OCI-LY1 (cell line): ENCODE results near the gene TCEANC.
"Not testable (repeated sequence)": the region's sequence is repeated elsewhere in the genome, so short reads cannot be mapped to it uniquely, and the experiment has no call there.

Source experiments
- H2AFZ ChIP-seq: fragments of 200-600 bp; sonication (generic), shearing (Covaris generic); 2 replicates; pipeline ENCODE4 v1.6.0; 2014; ENCODE audit warnings: antibody characterized with exemption, mild to moderate bottlenecking, low read length
- H3F3A ChIP-seq: fragments of 200-600 bp; sonication (generic), shearing (Covaris generic); 2 replicates; pipeline ENCODE4 v1.6.0; 2014; ENCODE audit warnings: mild to moderate bottlenecking, antibody characterized with exemption, low read length, moderate library complexity; ENCODE audit not compliant: insufficient read depth
- H3K27ac ChIP-seq: fragments of 200-600 bp; sonication (generic); 2 replicates; pipeline ENCODE4 v1.5.1; 2014; ENCODE audit warnings: low read length, mixed run types, mild to moderate bottlenecking, low read depth; ENCODE audit not compliant: poor library complexity, severe bottlenecking
- H3K27me3 ChIP-seq: fragments of 200-600 bp; sonication (generic); 2 replicates; pipeline ENCODE4 v1.6.0; 2014; ENCODE audit warnings: antibody characterized with exemption, mild to moderate bottlenecking, low read length, moderate library complexity; ENCODE audit not compliant: insufficient read depth
- H3K36me3 ChIP-seq: fragments of 200-600 bp; sonication (generic); 2 replicates; pipeline ENCODE4 v1.6.1; 2014; ENCODE audit warnings: mild to moderate bottlenecking, antibody characterized with exemption, low read length, moderate library complexity, mixed read lengths; ENCODE audit not compliant: insufficient read depth
- H3K4me1 ChIP-seq: fragments of 200-600 bp; sonication (generic); 2 replicates; pipeline ENCODE4 v1.5.1; 2014; ENCODE audit warnings: mild to moderate bottlenecking, low read length, moderate library complexity; ENCODE audit not compliant: insufficient read depth, severe bottlenecking
- H3K4me2 ChIP-seq: fragments of 200-600 bp; sonication (generic), shearing (Covaris generic); 2 replicates; pipeline ENCODE4 v1.6.1; 2014; ENCODE audit warnings: low read length
- H3K4me3 ChIP-seq: fragments of 200-600 bp; sonication (generic); 2 replicates; pipeline ENCODE4 v1.5.1; 2014; ENCODE audit warnings: low read length, low read depth, mild to moderate bottlenecking, mixed read lengths; ENCODE audit not compliant: poor library complexity, severe bottlenecking
- H3K79me2 ChIP-seq: fragments of 200-600 bp; shearing (Covaris generic); 2 replicates; pipeline ENCODE4 v1.6.1; 2016; ENCODE audit warnings: mixed run types, low read length, mixed read lengths; ENCODE audit not compliant: insufficient read depth
- H3K9ac ChIP-seq: fragments of 200-600 bp; sonication (generic), shearing (Covaris generic); 2 replicates; pipeline ENCODE4 v1.6.1; 2014; ENCODE audit warnings: mild to moderate bottlenecking, low read length, mixed read lengths
- H3K9me2 ChIP-seq: fragments of 200-600 bp; sonication (generic), shearing (Covaris generic); 2 replicates; pipeline ENCODE4 v1.6.1; 2014; ENCODE audit warnings: low read depth, mild to moderate bottlenecking, low read length, mixed read lengths
- H3K9me3 ChIP-seq: fragments of 200-600 bp; shearing (Covaris generic); 2 replicates; pipeline ENCODE4 v1.6.1; 2014; ENCODE audit warnings: low read length, mixed read lengths
- H4K20me1 ChIP-seq: fragments of 200-600 bp; sonication (generic), shearing (Covaris generic); 2 replicates; pipeline ENCODE4 v1.6.0; 2016; ENCODE audit warnings: mild to moderate bottlenecking, low read length; ENCODE audit not compliant: insufficient read depth
- CTCF ChIP-seq: fragments of 200-600 bp; sonication (generic), shearing (Covaris generic); IDR thresholded peaks from 2 replicates; pipeline ENCODE4 v1.5.1; 2017; ENCODE audit warnings: mild to moderate bottlenecking, antibody characterized with exemption, low read length, moderate library complexity, mixed read lengths
- EZH2 ChIP-seq: fragments of 200-600 bp; sonication (generic), shearing (Covaris generic); IDR thresholded peaks from 2 replicates; pipeline ENCODE4 v1.8.0; 2017; ENCODE audit warnings: borderline replicate concordance, mixed run types, mild to moderate bottlenecking, antibody characterized with exemption, low read length, moderate library complexity, mixed read lengths

The TCEANC gene

DNA sequence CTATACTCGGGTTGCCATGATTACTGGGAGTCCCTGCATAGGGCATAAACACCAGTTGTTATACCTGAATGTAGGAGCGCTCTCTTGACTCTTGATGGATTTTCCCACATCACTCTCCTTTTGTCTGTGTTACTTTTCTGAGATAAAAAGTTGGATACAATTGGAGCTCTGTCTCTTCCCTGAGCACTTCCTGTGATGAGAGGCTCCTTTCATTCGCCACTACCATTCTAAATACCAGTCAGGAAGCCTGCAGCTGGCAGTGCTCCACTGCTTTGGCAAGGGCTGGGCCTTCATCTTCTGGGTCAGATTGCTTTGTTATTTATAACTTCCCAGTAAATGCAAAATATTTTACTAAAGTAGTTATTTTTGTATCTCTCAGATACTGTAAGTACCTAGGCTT, 13.9 kb downstream of the TCEANC start:
- H4K20me1 ChIP-seq: no peaks in the 10 kb centered on the region
- H3K9ac ChIP-seq: no peak overlapping the region
- H3K27me3 ChIP-seq: no peaks in the 10 kb centered on the region
- H3F3A ChIP-seq: no peaks in the 10 kb centered on the region
- TF ChIP-seq CTCF (no peak), EZH2 (no peak)
- no peaks in the 10 kb centered on the region for H3K9me3 ChIP-seq
- peaks cover 31% of the 10 kb centered on the region for H3K4me1 ChIP-seq
- no peaks in the 10 kb centered on the region for H3K79me2 ChIP-seq
- no peak overlapping the region for H3K27ac ChIP-seq
- no peak overlapping the region for H3K4me2 ChIP-seq
- no peaks in the 10 kb centered on the region for H3K9me2 ChIP-seq
- H2AFZ ChIP-seq: no peak overlapping the region
- peaks cover 13% of the 10 kb centered on the region for H3K36me3 ChIP-seq
- H3K4me3 ChIP-seq: no peak overlapping the region

DNA sequence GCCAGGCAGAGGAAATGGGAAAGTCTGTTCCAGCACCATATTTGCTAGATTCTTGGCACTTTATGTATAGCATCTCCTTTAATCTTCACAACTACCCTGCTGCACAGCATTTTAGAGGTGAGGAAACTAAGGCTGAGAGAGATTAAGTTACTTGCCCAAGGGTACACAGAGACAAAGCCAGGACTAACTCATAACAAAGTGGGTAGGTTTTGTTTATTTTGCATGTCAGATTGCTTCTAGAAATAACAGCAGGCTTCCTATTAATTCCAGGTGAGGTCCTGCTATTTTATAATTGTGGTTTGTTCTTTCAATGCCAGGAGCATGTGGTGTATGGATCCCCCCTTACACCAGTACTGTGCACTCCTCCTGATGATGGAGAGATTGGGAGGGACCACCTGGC, 15.0 kb downstream of the TCEANC start:
- H3F3A ChIP-seq: no peaks in the 10 kb centered on the region
- H4K20me1 ChIP-seq: no peaks in the 10 kb centered on the region
- no peaks in the 10 kb centered on the region for H3K27me3 ChIP-seq
- H3K4me2 ChIP-seq: no peak overlapping the region
- H3K9me3 ChIP-seq: no peaks in the 10 kb centered on the region
- no peak overlapping the region for H3K4me3 ChIP-seq
- no peak overlapping the region for H2AFZ ChIP-seq
- no peak overlapping the region for H3K27ac ChIP-seq
- no peak overlapping the region for H3K9ac ChIP-seq
- no peaks in the 10 kb centered on the region for H3K79me2 ChIP-seq
- H3K9me2 ChIP-seq: no peaks in the 10 kb centered on the region
- no peak for TF ChIP-seq EZH2
- no peak for TF ChIP-seq CTCF
- H3K36me3 ChIP-seq: peaks cover 10% of the 10 kb centered on the region
- H3K4me1 ChIP-seq: peaks cover 20% of the 10 kb centered on the region

- no peak overlapping the region for H3K4me3 ChIP-seq
- no peaks in the 10 kb centered on the region for H3K27me3 ChIP-seq
- no peak overlapping the region for H3K9ac ChIP-seq
- no peaks in the 10 kb centered on the region for H3K9me3 ChIP-seq
- TF ChIP-seq CTCF (no peak), EZH2 (no peak)
- no peaks in the 10 kb centered on the region for H4K20me1 ChIP-seq
- H3K4me1 ChIP-seq: peaks cover 18% of the 10 kb centered on the region
- no peaks in the 10 kb centered on the region for H3F3A ChIP-seq
- peak overlapping the region; percentile 19; the same call in 1 of the 2 replicates for H3K4me2 ChIP-seq
- H3K79me2 ChIP-seq: no peaks in the 10 kb centered on the region
- no peaks in the 10 kb centered on the region; the same call in none of the 2 replicates for H3K36me3 ChIP-seq
- no peak overlapping the region for H3K27ac ChIP-seq
- no peak overlapping the region for H2AFZ ChIP-seq
- H3K9me2 ChIP-seq: no peaks in the 10 kb centered on the region
Measured at GRCh38 chrX:13669246-13669737, 16.4 kb downstream of the TCEANC start.

DNA sequence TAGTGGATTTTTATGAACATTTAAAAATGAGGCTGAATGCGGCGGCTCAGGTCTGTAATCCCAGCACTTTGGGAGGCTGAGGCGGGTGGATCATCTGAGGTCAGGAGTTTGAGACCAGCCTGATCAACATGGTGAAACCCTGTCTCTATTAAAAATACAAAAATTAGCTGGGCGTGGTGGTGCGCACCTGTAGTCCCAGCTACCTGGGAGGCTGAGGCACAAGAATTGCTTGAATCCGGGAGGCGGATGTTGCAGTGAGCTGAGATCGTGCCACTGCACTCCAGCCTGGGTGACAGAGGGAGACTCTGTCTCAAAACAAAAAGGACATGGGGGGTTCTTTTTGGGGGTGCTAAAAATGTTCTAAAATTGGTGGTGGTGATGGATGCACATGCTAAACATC, 16.8 kb downstream of the TCEANC start:
- not testable (repeated sequence) for H3K79me2 ChIP-seq, H4K20me1 ChIP-seq, H3K4me2 ChIP-seq, H3K36me3 ChIP-seq, H3K9me3 ChIP-seq, H3K9ac ChIP-seq, H2AFZ ChIP-seq, H3K27me3 ChIP-seq, H3F3A ChIP-seq, H3K27ac ChIP-seq, H3K9me2 ChIP-seq, H3K4me3 ChIP-seq
- peaks cover 18% of the 10 kb centered on the region for H3K4me1 ChIP-seq
